Suprapubic skin (tissue), 4 donors: ENCODE data around the gene PCDHB14. TPM values are rescaled to one million over a fixed set of nuclear protein-coding genes. Genes with fewer than 3 reads are reported as not detected.
"Not testable (repeated sequence)": the region's sequence is repeated elsewhere in the genome, so short reads cannot be mapped to it uniquely, and the experiment has no call there.

Source experiments
- DNase-seq, 2 donors: peaks; one replicate each; pipeline ENCODE4 v3.0.0-alpha.2; 2019; ENCODE audit warnings: low spot score in 2 of 2
- H3K27ac ChIP-seq: fragments of 200-600 bp; sonication (generic); one replicate; pipeline ENCODE4 v1.5.1; 2019
- H3K27me3 ChIP-seq: fragments of 200-600 bp; sonication (generic); one replicate; pipeline ENCODE4 v1.5.1; 2019
- H3K36me3 ChIP-seq: fragments of 200-600 bp; sonication (generic); one replicate; pipeline ENCODE4 v1.5.1; 2019
- H3K4me1 ChIP-seq: fragments of 200-600 bp; sonication (generic); one replicate; pipeline ENCODE4 v1.5.1; 2019
- H3K4me3 ChIP-seq: fragments of 200-600 bp; sonication (generic); one replicate; pipeline ENCODE4 v1.5.1; 2019; ENCODE audit warnings: mild to moderate bottlenecking
- H3K9me3 ChIP-seq: fragments of 200-600 bp; sonication (generic); one replicate; pipeline ENCODE4 v1.5.1; 2019
- CTCF ChIP-seq, 2 donors: fragments of 200-600 bp in 1 of 2; fragments of 450-650 bp in 1 of 2; sonication (generic) in 1 of 2; IDR thresholded peaks; one replicate each; pipeline ENCODE4 v1.5.1; 2016 to 2019; ENCODE audit warnings: antibody characterized with exemption in 2 of 2, mild to moderate bottlenecking in 1 of 2, moderate library complexity in 1 of 2
- EP300 ChIP-seq: sonication (generic); formaldehyde crosslinking; IDR thresholded peaks from one replicate; pipeline ENCODE4 v1.6.1; 2017; ENCODE audit warnings: antibody characterized with exemption
- POLR2A ChIP-seq, 2 donors: fragments of 450-650 bp; IDR thresholded peaks; one replicate each; pipeline ENCODE4 v1.6.1; 2017; ENCODE audit warnings: antibody characterized with exemption in 2 of 2, mild to moderate bottlenecking in 2 of 2, moderate library complexity in 2 of 2
- POLR2AphosphoS5 ChIP-seq, 3 donors: sonication (generic); formaldehyde crosslinking; IDR thresholded peaks; one replicate each; pipeline ENCODE4 v1.6.1; 2017; ENCODE audit warnings: antibody characterized with exemption in 3 of 3
- WGBS: methylation state at CpG from one replicate; pipeline ENCODE4 v1.1.5; 2018; 5-methylcytosine and 5-hydroxymethylcytosine counted together
- total RNA-seq, 4 donors: library from RNA; depleted of rRNA; stranded (reverse); fragments of >200 nt; gene quantifications; one replicate each; pipeline ENCODE4 v1.1.0, GENCODE V29; 2016

Gene PCDHB14
- total RNA-seq, 4 donors from 2014 or later: 2.5 to 6.5 (median 6.0) TPM

- H3K4me1 ChIP-seq: no peaks in the 10 kb centered on the region
- WGBS: 14% methylated on average over 13 of the region's 13 CpGs
- peak within 1 kb of the TSS; percentile 38 for H3K4me3 ChIP-seq
- H3K9me3 ChIP-seq: peaks cover 25% of the 10 kb centered on the region
- TF ChIP-seq POLR2A (IDR thresholded peaks at IDR 0.05) (no peak), CTCF (IDR thresholded peaks at IDR 0.05) (no peak)
- H3K27me3 ChIP-seq: peaks cover 12% of the 10 kb centered on the region
- H3K27ac ChIP-seq: no peak within 1 kb of the TSS
- no peak for DNase-seq
- H3K36me3 ChIP-seq: no peaks in the 10 kb centered on the region
Measured at GRCh38 chr5:141182248-141182647, 40.9 kb upstream of the PCDHB14 start, which contains the start of gene PCDHB16. Gene PCDHB16, plus strand, starts transcription at chr5:141182387. Its CDS starts 173 bp downstream, at chr5:141182560.

GRCh38 chr5:141184117-141184855 lies 38.9 kb upstream of the PCDHB14 start:
- not testable (repeated sequence) for H3K4me3 ChIP-seq, H3K36me3 ChIP-seq, H3K4me1 ChIP-seq, H3K27ac ChIP-seq, H3K27me3 ChIP-seq, DNase-seq
- 50% methylated on average over 4 of the region's 69 CpGs for WGBS
- H3K9me3 ChIP-seq: peaks cover 25% of the 10 kb centered on the region

- no peak for DNase-seq
- TF ChIP-seq EP300: no peak
- Histone ChIP-seq H3K9me3 (peaks cover 22% of the 10 kb centered on the region), H3K4me1 (no peaks in the 10 kb centered on the region), H3K27ac (no peak within 1 kb of the TSS), H3K27me3 (no peaks in the 10 kb centered on the region), H3K36me3 (no peaks in the 10 kb centered on the region), H3K4me3 (no peak within 1 kb of the TSS)
- WGBS: 16% methylated on average over 9 of the region's 9 CpGs
Measured at GRCh38 chr5:141186897-141187512, 36.1 kb upstream of the PCDHB14 start, which contains the start of gene PCDHB9. Gene PCDHB9, plus strand, starts transcription at chr5:141187161. Its CDS starts 158 bp downstream, at chr5:141187319.

- not testable (repeated sequence) for H3K27me3 ChIP-seq, H3K36me3 ChIP-seq, H3K4me3 ChIP-seq, H3K27ac ChIP-seq, H3K4me1 ChIP-seq, DNase-seq
- peaks cover 22% of the 10 kb centered on the region for H3K9me3 ChIP-seq
- 31% methylated on average over 10 of the region's 37 CpGs for WGBS
Measured at GRCh38 chr5:141188682-141189081, 34.5 kb upstream of the PCDHB14 start.

- not testable (repeated sequence) for H3K4me3 ChIP-seq, DNase-seq, H3K4me1 ChIP-seq, H3K27me3 ChIP-seq, H3K36me3 ChIP-seq, H3K27ac ChIP-seq
- WGBS: no CpG with 5 or more reads among the region's 35 CpGs
- H3K9me3 ChIP-seq: peaks cover 22% of the 10 kb centered on the region
Measured at GRCh38 chr5:141189131-141189530, 34.0 kb upstream of the PCDHB14 start.

GRCh38 chr5:141192110-141192725 lies 30.9 kb upstream of the PCDHB14 start, which contains the start of gene PCDHB10:
Gene PCDHB10, plus strand, starts transcription at chr5:141192353. Its CDS starts 200 bp downstream, at chr5:141192553.
- Histone ChIP-seq H3K27ac (no peak within 1 kb of the TSS), H3K36me3 (no peaks in the 10 kb centered on the region), H3K4me3 (no peak within 1 kb of the TSS), H3K27me3 (no peaks in the 10 kb centered on the region), H3K4me1 (no peaks in the 10 kb centered on the region), H3K9me3 (peaks cover 7% of the 10 kb centered on the region)
- WGBS: 11% methylated on average over 10 of the region's 10 CpGs
- no peak for DNase-seq
- no peak for TF ChIP-seq POLR2AphosphoS5 (IDR thresholded peaks at IDR 0.05)
- TF ChIP-seq EP300: no peak
- no peak for TF ChIP-seq CTCF (IDR thresholded peaks at IDR 0.05)
- TF ChIP-seq POLR2A (IDR thresholded peaks at IDR 0.05): no peak

GRCh38 chr5:141194332-141194731 lies 28.8 kb upstream of the PCDHB14 start:
- not testable (repeated sequence) for H3K4me1 ChIP-seq, DNase-seq, H3K9me3 ChIP-seq, H3K36me3 ChIP-seq, H3K27me3 ChIP-seq, H3K27ac ChIP-seq, H3K4me3 ChIP-seq
- WGBS: 42% methylated on average over 16 of the region's 37 CpGs
